HUDEP-2 (cell line): ENCODE results near the gene CASKIN2.
"Not testable (repeated sequence)": the region's sequence is repeated elsewhere in the genome, so short reads cannot be mapped to it uniquely, and the experiment has no call there.

Experiments
- DNase-seq, 76 experiments: peaks; one replicate each; lab custom pipeline; 2025; ENCODE audit not compliant: unreplicated experiment in 76 of 76; lab: John Stamatoyannopoulos, UW

The CASKIN2 gene

GRCh38 chr17:75524269-75524969 is 9.1 kb upstream of the CASKIN2 start:
- DNase-seq: no peak

- DNase-seq: no peak
Measured at GRCh38 chr17:75523647-75524046, 8.3 kb upstream of the CASKIN2 start.

- no peak for DNase-seq
Measured at GRCh38 chr17:75521951-75522727, 6.8 kb upstream of the CASKIN2 start.

GRCh38 chr17:75521290-75521689 is 6.0 kb upstream of the CASKIN2 start:
- DNase-seq: no peak

GRCh38 chr17:75520413-75520812 is 5.1 kb upstream of the CASKIN2 start:
- DNase-seq: not testable (repeated sequence)

- DNase-seq: no peak
Measured at GRCh38 chr17:75518983-75519537, 3.7 kb upstream of the CASKIN2 start.

- DNase-seq: peak in 56 of 76 experiments; percentile 4 to 78 (median 39)
Measured at GRCh38 chr17:75518201-75518600, 2.9 kb upstream of the CASKIN2 start.

GRCh38 chr17:75517297-75517865 is 2.0 kb upstream of the CASKIN2 start:
- peak in 7 of 76 experiments; percentile 5 to 40 (median 9) for DNase-seq

GRCh38 chr17:75516619-75517296 is 1.4 kb upstream of the CASKIN2 start:
- peak in 19 of 76 experiments; percentile 3 to 50 (median 20) for DNase-seq

- peak in 73 of 76 experiments; percentile 38 to 97 (median 87) for DNase-seq
Measured at GRCh38 chr17:75516255-75516618, 900 bp upstream of the CASKIN2 start, which contains the start of gene TSEN54. Gene TSEN54 (plus strand): TSS chr17:75516528. CDS start chr17:75516561, 33 bp downstream.

GRCh38 chr17:75514919-75515495 is 330 bp downstream of the CASKIN2 start:
- DNase-seq: no peak

GRCh38 chr17:75514299-75514918 is 928 bp downstream of the CASKIN2 start:
- DNase-seq: no peak

- DNase-seq: no peak
Measured at GRCh38 chr17:75513641-75514000, 1.7 kb downstream of the CASKIN2 start.

- DNase-seq: no peak
Measured at GRCh38 chr17:75512926-75513640, 2.3 kb downstream of the CASKIN2 start.

GRCh38 chr17:75511610-75512575 is 3.4 kb downstream of the CASKIN2 start:
- no peak for DNase-seq

GRCh38 chr17:75511270-75511609 is 4.1 kb downstream of the CASKIN2 start:
- no peak for DNase-seq

GRCh38 chr17:75509528-75510258 is 5.6 kb downstream of the CASKIN2 start:
- no peak for DNase-seq

- DNase-seq: no peak
Measured at GRCh38 chr17:75508931-75509361, 6.4 kb downstream of the CASKIN2 start.
